22Rv1 (cell line): Measurements from ENCODE around the gene VRK3.

ENCODE experiments used
- CTCF ChIP-seq: fragments of 450-650 bp; IDR thresholded peaks from 2 replicates; pipeline ENCODE4 v1.5.1; 2017; ENCODE audit warnings: mild to moderate bottlenecking
- ZFX ChIP-seq: fragments of 450-650 bp; IDR thresholded peaks from 2 replicates; pipeline ENCODE4 v1.6.1; 2017; ENCODE audit warnings: antibody characterized with exemption, borderline replicate concordance

GRCh38 chr19:49953416-49953815 lies 71.8 kb downstream of the VRK3 start:
- TF ChIP-seq CTCF (no peak), ZFX (no peak)
